ENCODE data around the gene DDX51. TPM values are rescaled to one million over a fixed set of nuclear protein-coding genes. Genes with fewer than 3 reads are reported as not detected.

Gene DDX51
- total and polyA plus RNA-seq, 2 of the 4 experiments (the other 2 are of a cell fraction) = 3.8 to 14.5 TPM

DNA sequence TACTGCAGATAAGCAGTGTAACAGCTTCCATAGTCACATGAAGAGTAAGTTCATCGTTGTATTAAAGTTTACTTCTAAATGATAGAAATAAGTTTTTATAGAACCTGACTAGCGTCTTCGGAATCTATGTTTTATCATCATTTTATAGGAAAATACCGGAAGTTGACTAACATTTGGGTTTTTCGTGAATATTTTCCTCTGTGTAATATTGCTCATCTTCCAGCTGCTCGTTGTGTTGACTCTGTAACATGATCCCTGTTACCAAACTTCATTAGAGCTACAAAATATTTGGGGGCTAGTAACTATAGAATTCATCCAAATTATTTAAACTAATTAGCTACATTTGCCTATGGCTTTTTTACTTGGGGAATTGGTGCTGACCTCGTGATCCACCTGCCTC lies 37.2 kb downstream of the DDX51 start:
- no peak overlapping the region for H3K56ac ChIP-seq (ENCODE audit: extremely low read depth, insufficient read depth, low read length)
- H3K27me3 ChIP-seq (ENCODE audit: control insufficient read depth, insufficient read depth, low read length) = no peaks in the 10 kb centered on the region
- no peak overlapping the region for H4K5ac ChIP-seq (ENCODE audit: low read depth, low read length)
- BruUV-seq (replicated peaks) = no TSS peak
- peak overlapping the region; percentile 21 for H2BK5ac ChIP-seq (ENCODE audit: low read depth, low read length, poor library complexity, severe bottlenecking)
- H3K18ac ChIP-seq (ENCODE audit: low read depth, low read length) = no peak overlapping the region
- H4K91ac ChIP-seq (ENCODE audit: insufficient read depth, low read depth, low read length) = no peak overlapping the region
- ATAC-seq (ENCODE audit: low read depth) = peak; percentile 53
- no peak overlapping the region for H3K9ac ChIP-seq (ENCODE audit: low read depth, low read length)
- CTCF ChIA-PET = no interaction called here
- no peak overlapping the region for H2AFZ ChIP-seq (replicated peaks; ENCODE audit: low read length, poor library complexity)
- no peak overlapping the region for H2BK120ac ChIP-seq (ENCODE audit: low read depth, low read length)
- H2BK15ac ChIP-seq (ENCODE audit: low read depth, low read length) = no peak overlapping the region
- POLR2A ChIA-PET (ENCODE audit: unreplicated experiment) = no interaction called here
- DNase-seq = peak; percentile 59
- no peak overlapping the region for H3K4me3 ChIP-seq (ENCODE audit: insufficient read depth, low read depth, low read length)
- no peak overlapping the region for H3K23ac ChIP-seq (ENCODE audit: low read depth, low read length)
- H2BK20ac ChIP-seq (ENCODE audit: low read depth, low read length) = no peak overlapping the region
- no peak overlapping the region for H2AK9ac ChIP-seq (replicated peaks; ENCODE audit: low read depth, low read length, poor library complexity)
- H3K4me2 ChIP-seq (ENCODE audit: low read depth, low read length) = no peak overlapping the region
- no peak overlapping the region for H3K27ac ChIP-seq (ENCODE audit: insufficient read depth, low read length)
- peaks cover 2% of the 10 kb centered on the region; the same call in 1 of the 2 replicates for H3K4me1 ChIP-seq (ENCODE audit: control insufficient read depth, insufficient read depth, low read length)
- H3K79me1 ChIP-seq (ENCODE audit: low read depth in 1 of 2, low read length in 2 of 2) = peaks cover 4 to 5% of the 10 kb centered on the region in 2 experiments; a peak in 3 of 4 replicates
- 100% methylated on average over 1 of the region's 7 CpGs; no CpG with 5 or more reads in 1 of the 2 experiments for WGBS, 2 experiments (ENCODE audit: extremely low coverage in 2 of 2, insufficient read length in 1 of 2)
- dilution Hi-C loops (cut with HindIII; ENCODE audit: low sequenced_read_pairs, unreplicated experiment) = no loop called here
- no peak overlapping the region for H3K14ac ChIP-seq (replicated peaks; ENCODE audit: low read depth, low read length)
- H3K36me3 ChIP-seq (ENCODE audit: control insufficient read depth, insufficient read depth, low read length) = peaks cover 19% of the 10 kb centered on the region
- TF ChIP-seq RFX5 (IDR thresholded peaks at IDR 0.05; ENCODE audit: low read depth, low read length) (no peak), SMC3 (IDR thresholded peaks at IDR 0.05; ENCODE audit: low read depth, low read length) (no peak), RCOR1 (IDR thresholded peaks at IDR 0.05; ENCODE audit: insufficient replicate concordance, low read length) (no peak), MAFK (IDR thresholded peaks at IDR 0.05; ENCODE audit: low read depth, low read length) (no peak), MAZ (IDR thresholded peaks at IDR 0.05; ENCODE audit: borderline replicate concordance, low read depth, low read length) (no peak), BHLHE40 (IDR thresholded peaks at IDR 0.05; ENCODE audit: low read depth, low read length) (no peak), CEBPB (IDR thresholded peaks at IDR 0.05; ENCODE audit: low read depth, low read length) (peak; percentile 41; the same call in 1 of the 2 replicates), CHD1 (IDR thresholded peaks at IDR 0.05; ENCODE audit: low read depth, low read length) (no peak)
- intact Hi-C loops (cut with micrococcal nuclease) = no loop called here
- H2AK5ac ChIP-seq (ENCODE audit: low read depth, low read length) = no peak overlapping the region
- no peak overlapping the region for H4K8ac ChIP-seq (ENCODE audit: low read depth in 2 of 2, low read length in 2 of 2)
- H3K9me1 ChIP-seq (ENCODE audit: insufficient read depth, low read length) = 0 out of 2 replicates have a peak, but pooled peaks cover 3% of the 10 kb centered on the region
- H4K20me1 ChIP-seq (ENCODE audit: insufficient read depth, low read length) = no peaks in the 10 kb centered on the region; the same call in 1 of the 2 replicates
- in situ Hi-C loops (cut with MboI; ENCODE audit: low sequenced_read_pairs) = no loop called here
- H3K4ac ChIP-seq (ENCODE audit: low read depth, low read length) = no peak overlapping the region
- H3K9me3 ChIP-seq (ENCODE audit: control insufficient read depth, insufficient read depth, low read length) = no peaks in the 10 kb centered on the region
